Ishikawa (cell line): ENCODE data around the gene RELCH.

Experiments
- CEBPB ChIP-seq: IDR thresholded peaks from 2 replicates; pipeline ENCODE4 v1.6.1; 2012
- CREB1 ChIP-seq: IDR thresholded peaks from 2 replicates; pipeline ENCODE4 v1.6.1; 2012; ENCODE audit warnings: low read depth
- EGR1 ChIP-seq: IDR thresholded peaks from 2 replicates; pipeline ENCODE4 v1.6.1; 2012
- EP300 ChIP-seq: IDR thresholded peaks from 2 replicates; pipeline ENCODE4 v1.6.1; 2012; ENCODE audit warnings: borderline replicate concordance
- FOXM1 ChIP-seq: IDR thresholded peaks from 2 replicates; pipeline ENCODE4 v1.6.1; 2012; ENCODE audit warnings: low read depth, borderline replicate concordance
- MAX ChIP-seq: IDR thresholded peaks from 2 replicates; pipeline ENCODE4 v1.6.1; 2012
- NFIC ChIP-seq: IDR thresholded peaks from 2 replicates; pipeline ENCODE4 v1.6.1; 2012
- RAD21 ChIP-seq: IDR thresholded peaks from 2 replicates; pipeline ENCODE4 v1.6.1; 2012; ENCODE audit warnings: low read depth
- REST ChIP-seq: IDR thresholded peaks from 2 replicates; pipeline ENCODE4 v1.6.1; 2012; ENCODE audit warnings: low read depth, mild to moderate bottlenecking
- TAF1 ChIP-seq: IDR thresholded peaks from 2 replicates; pipeline ENCODE4 v1.6.1; 2012; ENCODE audit warnings: low read depth, mild to moderate bottlenecking
- TCF12 ChIP-seq: IDR thresholded peaks from 2 replicates; pipeline ENCODE4 v1.6.1; 2012; ENCODE audit warnings: low read depth
- TEAD4 ChIP-seq: IDR thresholded peaks from 2 replicates; pipeline ENCODE4 v1.6.1; 2012
- USF1 ChIP-seq: IDR thresholded peaks from 2 replicates; pipeline ENCODE4 v1.6.1; 2012
- YY1 ChIP-seq: IDR thresholded peaks from 2 replicates; pipeline ENCODE4 v1.6.1; 2012; ENCODE audit warnings: low read depth
- ZBTB7A ChIP-seq: IDR thresholded peaks from 2 replicates; pipeline ENCODE4 v1.6.1; 2012; ENCODE audit warnings: low read depth

Gene RELCH

GRCh38 chr18:62327977-62328376, 140.9 kb downstream of the RELCH start:
- TF ChIP-seq FOXM1 (no peak), NFIC (no peak), MAX (no peak), TEAD4 (no peak), EGR1 (no peak), CREB1 (no peak), TCF12 (no peak), CEBPB (no peak), USF1 (no peak)

GRCh38 chr18:62328586-62329525, 141.8 kb downstream of the RELCH start:
- TF ChIP-seq ZBTB7A (no peak), NFIC (no peak), YY1 (no peak), REST (no peak), TCF12 (no peak), EP300 (no peak), EGR1 (no peak), TAF1 (no peak)

- no peak for TF ChIP-seq CREB1
- no peak for TF ChIP-seq ZBTB7A
- TF ChIP-seq MAX, result no peak
- no peak for TF ChIP-seq EGR1
- no peak for TF ChIP-seq CEBPB
- no peak for TF ChIP-seq REST
- no peak for TF ChIP-seq TEAD4
- TF ChIP-seq FOXM1, result no peak
- TF ChIP-seq NFIC, result no peak
- TF ChIP-seq USF1, result no peak
These were observed 142.8 kb downstream of the RELCH start for GRCh38 chr18:62329691-62330454.

GRCh38 chr18:62330650-62331049, 143.6 kb downstream of the RELCH start:
- TF ChIP-seq YY1 (no peak), TAF1 (no peak), EP300 (no peak), ZBTB7A (no peak), CEBPB (no peak), RAD21 (no peak), MAX (no peak), TCF12 (no peak), USF1 (no peak), REST (no peak), TEAD4 (no peak), CREB1 (no peak), EGR1 (no peak), NFIC (no peak), FOXM1 (no peak)
